Lower lobe of right lung (tissue), 2 donors: ENCODE results near the gene COL23A1. TPM values are rescaled to one million over a fixed set of nuclear protein-coding genes. Genes with fewer than 3 reads are reported as not detected.
A peak's percentile ranks its signal among the peaks of the same experiment; 100 is the strongest.

ENCODE experiments used
- ATAC-seq, 2 donors: fragments of 200-7000 bp; cut with Tn5 transposase; one replicate each; pipeline ENCODE4 v1.9.1; 2020 to 2022; ENCODE audit warnings: mild to moderate bottlenecking in 2 of 2, moderate library complexity in 2 of 2
- DNase-seq: peaks from one replicate; pipeline ENCODE4 v3.0.0-alpha.2; 2020
- H3K27ac ChIP-seq: fragments of 200-600 bp; one replicate; pipeline ENCODE4 v1.8.0; 2022
- H3K27me3 ChIP-seq: fragments of 200-600 bp; one replicate; pipeline ENCODE4 v1.8.0; 2022; ENCODE audit warnings: low read depth
- H3K36me3 ChIP-seq: fragments of 200-600 bp; one replicate; pipeline ENCODE4 v1.8.0; 2022; ENCODE audit warnings: mild to moderate bottlenecking
- H3K4me1 ChIP-seq: fragments of 200-600 bp; one replicate; pipeline ENCODE4 v1.8.0; 2022
- H3K4me3 ChIP-seq: fragments of 200-600 bp; one replicate; pipeline ENCODE4 v1.8.0; 2022; ENCODE audit warnings: mild to moderate bottlenecking
- H3K9me3 ChIP-seq: fragments of 200-600 bp; one replicate; pipeline ENCODE4 v1.8.0; 2022
- intact Hi-C: fragments of 100-400 bp; cut with DNase I; formaldehyde crosslinking; loops from one replicate; pipeline ENCODE4 v1.11.0; 2022
- total RNA-seq: library from RNA; stranded (reverse); fragmentation: NEBNext Ultra II Directional; extraction: Animal tissue kit (Norgen Biotek cat#: 25700); gene quantifications from one replicate; pipeline ENCODE4 v1.2.1, GENCODE V29; 2021
- TF ChIP-seq, protein P1 (sequence below): fragments of 200-600 bp; IDR thresholded peaks from one replicate; pipeline ENCODE4 v1.8.0; 2022; ENCODE audit warnings: antibody characterized with exemption, mild to moderate bottlenecking
- donor health status: DM: no; HTN: yes; CAD: no; lungs with severe emphysema.

The COL23A1 gene
- total RNA-seq, 1 donor from 2014 or later, result 1.2 TPM

- TF ChIP-seq, protein P1, sequence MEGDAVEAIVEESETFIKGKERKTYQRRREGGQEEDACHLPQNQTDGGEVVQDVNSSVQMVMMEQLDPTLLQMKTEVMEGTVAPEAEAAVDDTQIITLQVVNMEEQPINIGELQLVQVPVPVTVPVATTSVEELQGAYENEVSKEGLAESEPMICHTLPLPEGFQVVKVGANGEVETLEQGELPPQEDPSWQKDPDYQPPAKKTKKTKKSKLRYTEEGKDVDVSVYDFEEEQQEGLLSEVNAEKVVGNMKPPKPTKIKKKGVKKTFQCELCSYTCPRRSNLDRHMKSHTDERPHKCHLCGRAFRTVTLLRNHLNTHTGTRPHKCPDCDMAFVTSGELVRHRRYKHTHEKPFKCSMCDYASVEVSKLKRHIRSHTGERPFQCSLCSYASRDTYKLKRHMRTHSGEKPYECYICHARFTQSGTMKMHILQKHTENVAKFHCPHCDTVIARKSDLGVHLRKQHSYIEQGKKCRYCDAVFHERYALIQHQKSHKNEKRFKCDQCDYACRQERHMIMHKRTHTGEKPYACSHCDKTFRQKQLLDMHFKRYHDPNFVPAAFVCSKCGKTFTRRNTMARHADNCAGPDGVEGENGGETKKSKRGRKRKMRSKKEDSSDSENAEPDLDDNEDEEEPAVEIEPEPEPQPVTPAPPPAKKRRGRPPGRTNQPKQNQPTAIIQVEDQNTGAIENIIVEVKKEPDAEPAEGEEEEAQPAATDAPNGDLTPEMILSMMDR, result no peak
- peak; percentile 40 for DNase-seq
- no peaks in the 10 kb centered on the region for H3K36me3 ChIP-seq
- no peaks in the 10 kb centered on the region for H3K4me1 ChIP-seq
- H3K27me3 ChIP-seq, result no peaks in the 10 kb centered on the region
- intact Hi-C loops, result no loop called here
- H3K9me3 ChIP-seq, result no peaks in the 10 kb centered on the region
- ATAC-seq, result peak; percentile 18 to 37
- no peak overlapping the region for H3K4me3 ChIP-seq
- H3K27ac ChIP-seq, result no peak overlapping the region
Observed at GRCh38 chr5:178350361-178351220, 239.6 kb downstream of the COL23A1 start.

GRCh38 chr5:178349625-178350353 is 240.4 kb downstream of the COL23A1 start:
- no peaks in the 10 kb centered on the region for H3K4me1 ChIP-seq
- H3K36me3 ChIP-seq, result no peaks in the 10 kb centered on the region
- peak; percentile 24 for DNase-seq
- no peak overlapping the region for H3K4me3 ChIP-seq
- TF ChIP-seq, protein P1, result no peak
- no peaks in the 10 kb centered on the region for H3K9me3 ChIP-seq
- intact Hi-C loops, result no loop called here
- H3K27me3 ChIP-seq, result no peaks in the 10 kb centered on the region
- no peak for ATAC-seq
- no peak overlapping the region for H3K27ac ChIP-seq

GRCh38 chr5:178349075-178349511 is 241.1 kb downstream of the COL23A1 start:
- intact Hi-C loops, result no loop called here
- H3K27me3 ChIP-seq, result no peaks in the 10 kb centered on the region
- H3K4me1 ChIP-seq, result no peaks in the 10 kb centered on the region
- H3K4me3 ChIP-seq, result no peak overlapping the region
- H3K36me3 ChIP-seq, result no peaks in the 10 kb centered on the region
- TF ChIP-seq, protein P1, result no peak
- H3K9me3 ChIP-seq, result no peaks in the 10 kb centered on the region
- H3K27ac ChIP-seq, result no peak overlapping the region
- no peak for ATAC-seq
- DNase-seq, result peak; percentile 10

- Histone ChIP-seq H3K4me3 (no peak overlapping the region), H3K4me1 (no peaks in the 10 kb centered on the region), H3K36me3 (no peaks in the 10 kb centered on the region), H3K27ac (no peak overlapping the region), H3K27me3 (no peaks in the 10 kb centered on the region), H3K9me3 (no peaks in the 10 kb centered on the region)
- TF ChIP-seq, protein P1, result no peak
- intact Hi-C loops, result no loop called here
- ATAC-seq (no peak), DNase-seq (peak; percentile 24)
Observed at GRCh38 chr5:178348356-178349074, 241.7 kb downstream of the COL23A1 start.

DNA sequence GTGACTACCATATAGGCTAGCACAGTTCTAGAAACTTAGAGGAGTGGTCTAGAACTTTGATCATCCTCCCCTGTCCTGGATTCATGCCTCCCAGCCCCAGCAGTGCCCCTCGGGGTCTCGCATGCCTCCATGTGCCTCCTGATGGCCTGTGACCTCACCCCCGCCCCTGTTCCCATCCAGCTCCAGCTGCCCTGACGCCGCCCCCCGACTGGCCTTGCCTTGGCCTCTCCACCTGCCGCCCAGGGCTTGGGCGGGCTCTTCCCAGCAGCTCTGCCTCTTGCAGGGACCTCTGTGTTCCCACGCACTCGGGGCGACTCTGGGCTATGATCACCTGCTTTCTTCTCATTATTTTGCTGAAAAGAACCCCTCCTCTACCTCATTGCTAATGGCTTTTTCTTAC is 242.2 kb downstream of the COL23A1 start:
- intact Hi-C loops, result no loop called here
- no peak overlapping the region for H3K27ac ChIP-seq
- no peak overlapping the region for H3K4me3 ChIP-seq
- H3K9me3 ChIP-seq, result no peaks in the 10 kb centered on the region
- no peaks in the 10 kb centered on the region for H3K36me3 ChIP-seq
- ATAC-seq (no peak), DNase-seq (peak; percentile 40)
- H3K27me3 ChIP-seq, result no peaks in the 10 kb centered on the region
- H3K4me1 ChIP-seq, result no peaks in the 10 kb centered on the region
- TF ChIP-seq, protein P1, result no peak
